Skeletal muscle satellite cell (primary cell): ENCODE measurements around the gene ABTB2.

Experiments used
- H3K27me3 ChIP-seq: 2 replicates; pipeline ENCODE4 v1.7.0; 2013; ENCODE audit warnings: low read length; ENCODE audit not compliant: control insufficient read depth, insufficient read depth
- H3K36me3 ChIP-seq: 2 replicates; pipeline ENCODE4 v1.7.0; 2013; ENCODE audit warnings: mild to moderate bottlenecking, control low read depth, low read length; ENCODE audit not compliant: insufficient read depth
- H3K4me1 ChIP-seq: 2 replicates; pipeline ENCODE4 v1.7.0; 2013; ENCODE audit warnings: low read length; ENCODE audit not compliant: control insufficient read depth, insufficient read depth
- H3K4me2 ChIP-seq: 2 replicates; pipeline ENCODE4 v1.7.0; 2013; ENCODE audit warnings: mild to moderate bottlenecking, low read length
- H3K4me3 ChIP-seq: 2 replicates; pipeline ENCODE4 v1.7.0; 2013; ENCODE audit warnings: low read length
- H3K9ac ChIP-seq: 2 replicates; pipeline ENCODE4 v1.7.0; 2013; ENCODE audit warnings: mild to moderate bottlenecking, low read depth, low read length, moderate library complexity
- H3K9me3 ChIP-seq: replicated peaks from 2 replicates; pipeline ENCODE4 v1.7.0; 2013; ENCODE audit warnings: mild to moderate bottlenecking, control low read depth, low read length

Gene ABTB2

GRCh38 chr11:34143048-34143447, 214.8 kb downstream of the ABTB2 start:
- Histone ChIP-seq H3K36me3 (peaks cover 94% of the 10 kb centered on the region), H3K27me3 (no peaks in the 10 kb centered on the region), H3K4me3 (no peak overlapping the region), H3K9ac (no peak overlapping the region), H3K4me1 (no peaks in the 10 kb centered on the region), H3K4me2 (no peak overlapping the region), H3K9me3 (no peaks in the 10 kb centered on the region)

- H3K9ac ChIP-seq, result no peak overlapping the region
- no peaks in the 10 kb centered on the region for H3K9me3 ChIP-seq
- H3K36me3 ChIP-seq, result peaks cover 89% of the 10 kb centered on the region
- H3K4me1 ChIP-seq, result no peaks in the 10 kb centered on the region
- H3K27me3 ChIP-seq, result no peaks in the 10 kb centered on the region
- no peak overlapping the region for H3K4me2 ChIP-seq
- H3K4me3 ChIP-seq, result no peak overlapping the region
Measured at GRCh38 chr11:34140149-34140548, 217.7 kb downstream of the ABTB2 start.

- Histone ChIP-seq H3K27me3 (no peaks in the 10 kb centered on the region), H3K36me3 (peaks cover 89% of the 10 kb centered on the region), H3K4me1 (no peaks in the 10 kb centered on the region), H3K9me3 (no peaks in the 10 kb centered on the region), H3K4me2 (no peak overlapping the region), H3K9ac (no peak overlapping the region), H3K4me3 (no peak overlapping the region)
Measured at GRCh38 chr11:34139346-34139745, 218.5 kb downstream of the ABTB2 start.

DNA sequence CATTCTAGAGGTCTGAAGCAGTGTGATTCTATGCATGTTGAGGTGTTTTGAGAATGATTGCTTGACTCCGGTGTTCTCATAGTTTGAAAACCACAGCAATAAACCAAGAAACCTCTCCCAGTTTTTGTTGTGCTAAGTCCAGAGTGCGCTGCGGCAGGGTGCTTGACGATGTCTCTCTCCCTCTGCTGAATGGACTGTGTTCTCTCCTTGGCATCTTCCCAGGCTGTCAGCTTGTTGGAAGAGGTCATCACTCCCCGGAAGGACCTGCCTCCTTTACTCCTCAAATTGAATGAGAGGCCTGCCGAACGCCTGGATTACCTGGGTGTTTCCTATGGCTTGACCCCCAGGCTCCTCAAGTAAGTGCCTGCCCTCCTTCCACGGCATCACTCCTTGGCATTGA, 221.4 kb downstream of the ABTB2 start:
- Histone ChIP-seq H3K9ac (no peak overlapping the region), H3K36me3 (peaks cover 82% of the 10 kb centered on the region), H3K9me3 (no peaks in the 10 kb centered on the region), H3K4me2 (no peak overlapping the region), H3K4me3 (no peak overlapping the region), H3K4me1 (no peaks in the 10 kb centered on the region), H3K27me3 (no peaks in the 10 kb centered on the region)

DNA sequence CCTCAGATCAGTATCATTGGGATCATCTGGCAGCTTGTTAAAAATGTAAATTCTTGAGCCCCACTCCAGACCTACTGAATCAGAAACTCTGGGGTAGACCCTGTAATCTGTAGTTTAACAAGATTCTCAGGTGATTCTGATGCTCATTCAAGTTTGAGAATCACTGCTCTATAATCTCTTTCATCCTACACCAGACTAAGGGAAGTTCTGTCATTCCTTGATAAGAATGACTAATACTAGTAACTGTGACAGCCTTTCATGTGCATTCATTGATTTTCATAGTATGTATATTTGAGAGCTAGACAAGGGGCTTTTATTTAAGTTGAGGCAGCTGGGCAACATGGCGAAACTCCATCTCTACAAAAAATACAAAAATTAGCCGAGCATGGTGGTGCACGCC, 222.4 kb downstream of the ABTB2 start:
- Histone ChIP-seq H3K36me3 (peaks cover 82% of the 10 kb centered on the region), H3K9me3 (no peaks in the 10 kb centered on the region), H3K4me1 (no peaks in the 10 kb centered on the region), H3K9ac (no peak overlapping the region), H3K4me3 (no peak overlapping the region), H3K27me3 (no peaks in the 10 kb centered on the region), H3K4me2 (no peak overlapping the region)

GRCh38 chr11:34134765-34135164, 223.0 kb downstream of the ABTB2 start:
- peaks cover 77% of the 10 kb centered on the region for H3K36me3 ChIP-seq

GRCh38 chr11:34132261-34132965, 225.4 kb downstream of the ABTB2 start:
- H3K4me2 ChIP-seq, result no peak overlapping the region
- peaks cover 71% of the 10 kb centered on the region for H3K36me3 ChIP-seq
- no peaks in the 10 kb centered on the region for H3K4me1 ChIP-seq
- H3K27me3 ChIP-seq, result no peaks in the 10 kb centered on the region
- no peak overlapping the region for H3K4me3 ChIP-seq
- H3K9ac ChIP-seq, result no peak overlapping the region
- H3K9me3 ChIP-seq, result no peaks in the 10 kb centered on the region

More at GRCh38 chr11:34134765-34135164, 223.0 kb downstream of the ABTB2 start:
- Histone ChIP-seq H3K4me1 (no peaks in the 10 kb centered on the region), H3K9ac (no peak overlapping the region), H3K4me3 (no peak overlapping the region), H3K27me3 (no peaks in the 10 kb centered on the region), H3K9me3 (no peaks in the 10 kb centered on the region), H3K4me2 (no peak overlapping the region)

- no peaks in the 10 kb centered on the region for H3K9me3 ChIP-seq
- H3K27me3 ChIP-seq, result no peaks in the 10 kb centered on the region
- no peak overlapping the region for H3K4me3 ChIP-seq
- H3K4me2 ChIP-seq, result no peak overlapping the region
- H3K9ac ChIP-seq, result no peak overlapping the region
- peaks cover 70% of the 10 kb centered on the region for H3K36me3 ChIP-seq
- no peaks in the 10 kb centered on the region for H3K4me1 ChIP-seq
Measured at GRCh38 chr11:34128824-34129223, 229.0 kb downstream of the ABTB2 start.

GRCh38 chr11:34126959-34127848, 230.6 kb downstream of the ABTB2 start:
- no peak overlapping the region for H3K4me3 ChIP-seq
- no peak overlapping the region for H3K9ac ChIP-seq
- no peaks in the 10 kb centered on the region for H3K9me3 ChIP-seq
- H3K36me3 ChIP-seq, result peaks cover 74% of the 10 kb centered on the region
- H3K4me2 ChIP-seq, result no peak overlapping the region
- no peaks in the 10 kb centered on the region for H3K4me1 ChIP-seq
- no peaks in the 10 kb centered on the region for H3K27me3 ChIP-seq

GRCh38 chr11:34124885-34125668, 232.7 kb downstream of the ABTB2 start:
- Histone ChIP-seq H3K9ac (no peak overlapping the region), H3K4me1 (no peaks in the 10 kb centered on the region), H3K4me3 (no peak overlapping the region), H3K27me3 (no peaks in the 10 kb centered on the region), H3K9me3 (no peaks in the 10 kb centered on the region), H3K4me2 (no peak overlapping the region), H3K36me3 (peaks cover 73% of the 10 kb centered on the region)

- Histone ChIP-seq H3K27me3 (no peaks in the 10 kb centered on the region), H3K4me3 (no peak overlapping the region), H3K4me1 (no peaks in the 10 kb centered on the region), H3K9ac (no peak overlapping the region), H3K4me2 (no peak overlapping the region), H3K36me3 (peaks cover 77% of the 10 kb centered on the region), H3K9me3 (no peaks in the 10 kb centered on the region)
Measured at GRCh38 chr11:34120651-34121050, 237.2 kb downstream of the ABTB2 start.
